ENCODE results near the gene DOCK2.

- TF ChIP-seq TAF1 (IDR thresholded peaks at IDR 0.05; ENCODE audit: borderline replicate concordance, low read depth, low read length) (no peak), CTCF (IDR thresholded peaks at IDR 0.05) (peak; percentile 83), FOXJ3 (CRISPR knock-in tag; IDR thresholded peaks at IDR 0.05) (no peak), YY1 (IDR thresholded peaks at IDR 0.05; ENCODE audit: low read depth) (no peak), RAD21 (IDR thresholded peaks at IDR 0.05; ENCODE audit: low read length) (peak; percentile 93), EP300 (IDR thresholded peaks at IDR 0.05; ENCODE audit: borderline replicate concordance in 1 of 2, low read depth in 1 of 2, low read length in 1 of 2) (no peak)
- TF ChIP-seq, protein P1, sequence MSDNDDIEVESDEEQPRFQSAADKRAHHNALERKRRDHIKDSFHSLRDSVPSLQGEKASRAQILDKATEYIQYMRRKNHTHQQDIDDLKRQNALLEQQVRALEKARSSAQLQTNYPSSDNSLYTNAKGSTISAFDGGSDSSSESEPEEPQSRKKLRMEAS (IDR thresholded peaks at IDR 0.05; ENCODE audit: low read depth), result no peak
Measured at GRCh38 chr5:170100066-170100943, 463.2 kb downstream of the DOCK2 start.

Data from SK-N-SH (cell line).